Epithelial cell of esophagus (primary cell): Measurements from ENCODE around the gene TRIM38.
"Not testable (repeated sequence)": the region's sequence is repeated elsewhere in the genome, so short reads cannot be mapped to it uniquely, and the experiment has no call there.

ENCODE experiments used
- DNase-seq: peaks from one replicate; pipeline ENCODE4 v3.0.0; 2010; ENCODE audit warnings: low read depth
- H3K4me3 ChIP-seq: 2 replicates; pipeline ENCODE4 v1.5.1; 2011; ENCODE audit warnings: mild to moderate bottlenecking, low read length, control low read depth
- CTCF ChIP-seq: IDR thresholded peaks from 2 replicates; pipeline ENCODE4 v1.5.1; 2011; ENCODE audit warnings: low read depth, mild to moderate bottlenecking, low read length, control low read depth, inconsistent platforms; ENCODE audit not compliant: insufficient read depth; ENCODE audit errors: missing control alignments

Gene TRIM38

GRCh38 chr6:26003102-26003694 is 40.6 kb downstream of the TRIM38 start:
- DNase-seq: peak; percentile 71
- H3K4me3 ChIP-seq: no peak overlapping the region
- TF ChIP-seq CTCF: peak; percentile 91

GRCh38 chr6:26006086-26006939 is 43.7 kb downstream of the TRIM38 start:
- H3K4me3 ChIP-seq: no peak overlapping the region
- no peak for TF ChIP-seq CTCF
- DNase-seq: no peak

- H3K4me3 ChIP-seq, DNase-seq: not testable (repeated sequence)
Measured at GRCh38 chr6:26006940-26007305, 44.3 kb downstream of the TRIM38 start.

- no peak for DNase-seq
- TF ChIP-seq CTCF: no peak
- H3K4me3 ChIP-seq: no peak overlapping the region
Measured at GRCh38 chr6:26008470-26008869, 45.9 kb downstream of the TRIM38 start.

- no peak overlapping the region for H3K4me3 ChIP-seq
- TF ChIP-seq CTCF: no peak
- DNase-seq: no peak
Measured at GRCh38 chr6:26009817-26010216, 47.2 kb downstream of the TRIM38 start.

GRCh38 chr6:26012061-26012460 is 49.5 kb downstream of the TRIM38 start:
- TF ChIP-seq CTCF: no peak
- no peak for DNase-seq
- H3K4me3 ChIP-seq: no peak overlapping the region

- DNase-seq, H3K4me3 ChIP-seq: not testable (repeated sequence)
Measured at GRCh38 chr6:26014386-26014785, 51.8 kb downstream of the TRIM38 start.
